ENCODE measurements around the gene MBTPS1.

- no peak for TF ChIP-seq CTCF (IDR thresholded peaks at IDR 0.05; ENCODE audit: low read depth, low read length, missing input control)
- no peak for TF ChIP-seq RAD21 (IDR thresholded peaks at IDR 0.05)
Measured at GRCh38 chr16:84047206-84047605, 69.5 kb downstream of the MBTPS1 start.

All from liver (tissue), 3 donors.